Stomach (tissue), 4 donors: ENCODE measurements around the gene NLRC3.

ENCODE experiments used
- POLR2A ChIP-seq, 4 donors: fragments of 450-650 bp; IDR thresholded peaks; one replicate each; pipeline ENCODE4 v1.6.1; 2016; ENCODE audit warnings: antibody characterized with exemption in 4 of 4, control low read depth in 2 of 4, mild to moderate bottlenecking in 1 of 4, moderate library complexity in 1 of 4
- POLR2AphosphoS5 ChIP-seq, 3 donors: sonication (generic); formaldehyde crosslinking; IDR thresholded peaks; one replicate each; pipeline ENCODE4 v1.6.1; 2016; ENCODE audit warnings: antibody characterized with exemption in 3 of 3
- TF ChIP-seq, protein P1 (sequence below), 7 experiments: fragments of 450-650 bp in 4 of 7; fragments of 200-600 bp in 3 of 7; sonication (generic) in 3 of 7; IDR thresholded peaks; one replicate each; pipeline ENCODE4 v1.5.1; 2016 to 2019; ENCODE audit warnings: antibody characterized with exemption in 7 of 7, control low read depth in 2 of 7, mild to moderate bottlenecking in 1 of 7

GRCh38 chr16:3601614-3602319, 24.6 kb upstream of the NLRC3 start:
- TF ChIP-seq, protein P1, sequence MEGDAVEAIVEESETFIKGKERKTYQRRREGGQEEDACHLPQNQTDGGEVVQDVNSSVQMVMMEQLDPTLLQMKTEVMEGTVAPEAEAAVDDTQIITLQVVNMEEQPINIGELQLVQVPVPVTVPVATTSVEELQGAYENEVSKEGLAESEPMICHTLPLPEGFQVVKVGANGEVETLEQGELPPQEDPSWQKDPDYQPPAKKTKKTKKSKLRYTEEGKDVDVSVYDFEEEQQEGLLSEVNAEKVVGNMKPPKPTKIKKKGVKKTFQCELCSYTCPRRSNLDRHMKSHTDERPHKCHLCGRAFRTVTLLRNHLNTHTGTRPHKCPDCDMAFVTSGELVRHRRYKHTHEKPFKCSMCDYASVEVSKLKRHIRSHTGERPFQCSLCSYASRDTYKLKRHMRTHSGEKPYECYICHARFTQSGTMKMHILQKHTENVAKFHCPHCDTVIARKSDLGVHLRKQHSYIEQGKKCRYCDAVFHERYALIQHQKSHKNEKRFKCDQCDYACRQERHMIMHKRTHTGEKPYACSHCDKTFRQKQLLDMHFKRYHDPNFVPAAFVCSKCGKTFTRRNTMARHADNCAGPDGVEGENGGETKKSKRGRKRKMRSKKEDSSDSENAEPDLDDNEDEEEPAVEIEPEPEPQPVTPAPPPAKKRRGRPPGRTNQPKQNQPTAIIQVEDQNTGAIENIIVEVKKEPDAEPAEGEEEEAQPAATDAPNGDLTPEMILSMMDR (IDR thresholded peaks at IDR 0.05), result no peak
- TF ChIP-seq POLR2A (IDR thresholded peaks at IDR 0.05) (no peak), POLR2AphosphoS5 (IDR thresholded peaks at IDR 0.05) (no peak)
